ENCODE results near the gene FGFRL1.

The FGFRL1 gene

DNA sequence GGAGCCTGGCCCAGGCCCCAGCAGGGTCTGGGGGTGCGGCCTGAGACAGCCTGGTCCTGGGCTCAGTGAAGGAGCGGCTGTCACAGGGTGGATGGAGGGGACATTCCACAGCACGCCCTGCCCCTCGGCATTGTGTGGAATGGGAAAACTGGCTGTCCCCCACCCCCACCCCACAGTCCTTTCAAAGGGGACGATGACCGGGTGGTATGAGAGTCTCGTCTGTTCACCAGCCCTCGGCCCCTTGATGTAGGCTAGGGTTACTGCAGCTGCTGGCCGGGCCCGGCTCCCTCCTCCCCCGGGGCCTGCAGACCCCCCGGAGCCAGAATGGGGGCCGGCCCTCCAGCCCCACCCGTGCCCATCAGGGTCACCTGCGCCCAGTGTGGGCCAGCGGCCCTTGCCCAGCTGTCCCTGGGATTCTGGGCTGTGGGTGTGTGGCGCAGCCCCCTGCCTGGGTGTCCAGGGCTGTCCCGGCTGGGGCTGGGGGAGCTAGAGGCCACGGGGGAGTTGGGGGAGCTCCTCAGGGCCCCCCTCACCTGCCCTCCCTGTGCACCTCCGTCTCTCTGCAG, 11.7 kb downstream of the FGFRL1 start:
- DNase-seq (ENCODE audit: low spot score): no peak

DNA sequence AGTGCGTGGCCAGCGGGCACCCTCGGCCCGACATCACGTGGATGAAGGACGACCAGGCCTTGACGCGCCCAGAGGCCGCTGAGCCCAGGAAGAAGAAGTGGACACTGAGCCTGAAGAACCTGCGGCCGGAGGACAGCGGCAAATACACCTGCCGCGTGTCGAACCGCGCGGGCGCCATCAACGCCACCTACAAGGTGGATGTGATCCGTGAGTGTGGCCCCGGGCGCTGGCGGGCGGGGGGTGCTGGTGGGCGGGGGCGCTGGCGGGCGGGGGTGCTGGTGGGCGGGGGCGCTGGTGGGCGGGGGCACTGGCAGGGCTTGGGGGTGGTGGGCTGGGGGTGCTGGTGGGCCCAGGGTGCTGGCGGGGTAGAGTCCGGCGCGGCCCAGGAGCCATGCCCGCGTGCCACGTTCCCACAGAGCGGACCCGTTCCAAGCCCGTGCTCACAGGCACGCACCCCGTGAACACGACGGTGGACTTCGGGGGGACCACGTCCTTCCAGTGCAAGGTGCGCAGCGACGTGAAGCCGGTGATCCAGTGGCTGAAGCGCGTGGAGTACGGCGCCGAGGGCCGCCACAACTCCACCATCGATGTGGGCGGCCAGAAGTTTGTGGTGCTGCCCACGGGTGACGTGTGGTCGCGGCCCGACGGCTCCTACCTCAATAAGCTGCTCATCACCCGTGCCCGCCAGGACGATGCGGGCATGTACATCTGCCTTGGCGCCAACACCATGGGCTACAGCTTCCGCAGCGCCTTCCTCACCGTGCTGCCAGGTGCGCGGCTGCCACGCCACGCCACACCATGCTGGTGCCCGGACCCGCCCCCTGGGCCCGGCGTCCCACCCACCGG, 12.7 kb downstream of the FGFRL1 start:
- no peak for DNase-seq (ENCODE audit: low spot score)

DNA sequence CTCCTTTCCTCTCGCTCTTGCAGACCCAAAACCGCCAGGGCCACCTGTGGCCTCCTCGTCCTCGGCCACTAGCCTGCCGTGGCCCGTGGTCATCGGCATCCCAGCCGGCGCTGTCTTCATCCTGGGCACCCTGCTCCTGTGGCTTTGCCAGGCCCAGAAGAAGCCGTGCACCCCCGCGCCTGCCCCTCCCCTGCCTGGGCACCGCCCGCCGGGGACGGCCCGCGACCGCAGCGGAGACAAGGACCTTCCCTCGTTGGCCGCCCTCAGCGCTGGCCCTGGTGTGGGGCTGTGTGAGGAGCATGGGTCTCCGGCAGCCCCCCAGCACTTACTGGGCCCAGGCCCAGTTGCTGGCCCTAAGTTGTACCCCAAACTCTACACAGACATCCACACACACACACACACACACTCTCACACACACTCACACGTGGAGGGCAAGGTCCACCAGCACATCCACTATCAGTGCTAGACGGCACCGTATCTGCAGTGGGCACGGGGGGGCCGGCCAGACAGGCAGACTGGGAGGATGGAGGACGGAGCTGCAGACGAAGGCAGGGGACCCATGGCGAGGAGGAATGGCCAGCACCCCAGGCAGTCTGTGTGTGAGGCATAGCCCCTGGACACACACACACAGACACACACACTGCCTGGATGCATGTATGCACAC, 13.6 kb downstream of the FGFRL1 start:
- DNase-seq (ENCODE audit: low spot score): no peak

DNA sequence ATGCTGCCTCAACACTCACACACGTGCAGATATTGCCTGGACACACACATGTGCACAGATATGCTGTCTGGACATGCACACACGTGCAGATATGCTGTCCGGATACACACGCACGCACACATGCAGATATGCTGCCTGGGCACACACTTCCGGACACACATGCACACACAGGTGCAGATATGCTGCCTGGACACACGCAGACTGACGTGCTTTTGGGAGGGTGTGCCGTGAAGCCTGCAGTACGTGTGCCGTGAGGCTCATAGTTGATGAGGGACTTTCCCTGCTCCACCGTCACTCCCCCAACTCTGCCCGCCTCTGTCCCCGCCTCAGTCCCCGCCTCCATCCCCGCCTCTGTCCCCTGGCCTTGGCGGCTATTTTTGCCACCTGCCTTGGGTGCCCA, 14.7 kb downstream of the FGFRL1 start:
- DNase-seq (ENCODE audit: low spot score): no peak

DNA sequence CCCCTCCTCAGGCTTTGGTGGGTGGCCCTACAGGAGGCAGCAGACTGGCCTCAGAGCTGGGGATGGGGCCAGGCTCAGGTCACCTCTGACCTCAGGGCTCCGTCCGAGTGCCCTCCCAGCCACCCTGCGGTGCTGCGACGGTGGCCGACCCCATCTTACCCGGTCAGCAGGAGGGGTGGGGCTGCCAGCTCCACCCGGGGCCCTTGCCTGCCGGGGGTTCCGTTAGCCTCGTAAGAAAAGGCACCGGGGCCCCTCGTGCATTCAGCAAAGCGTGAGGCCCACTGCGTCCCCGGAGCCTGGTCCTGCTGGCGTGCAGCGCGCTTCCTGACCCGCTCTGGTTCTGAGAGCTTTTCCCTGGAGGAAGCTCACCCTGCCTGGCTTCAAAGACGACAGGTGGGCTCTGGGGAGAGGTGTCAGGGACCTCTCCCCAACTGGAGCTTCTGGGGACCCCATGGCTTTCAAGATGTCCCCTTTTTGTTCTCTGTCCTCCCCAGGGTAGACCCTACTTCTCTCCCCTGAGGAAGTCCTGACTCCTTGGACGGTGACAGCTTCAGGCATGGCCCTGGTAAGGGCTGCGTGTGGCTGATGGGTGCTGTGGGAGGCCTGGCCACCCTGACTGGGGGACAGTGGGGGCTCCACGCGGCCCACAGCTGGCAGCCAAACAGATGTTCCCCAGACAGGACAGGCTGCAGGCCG, 15.9 kb downstream of the FGFRL1 start:
- no peak for DNase-seq (ENCODE audit: low spot score)

DNA sequence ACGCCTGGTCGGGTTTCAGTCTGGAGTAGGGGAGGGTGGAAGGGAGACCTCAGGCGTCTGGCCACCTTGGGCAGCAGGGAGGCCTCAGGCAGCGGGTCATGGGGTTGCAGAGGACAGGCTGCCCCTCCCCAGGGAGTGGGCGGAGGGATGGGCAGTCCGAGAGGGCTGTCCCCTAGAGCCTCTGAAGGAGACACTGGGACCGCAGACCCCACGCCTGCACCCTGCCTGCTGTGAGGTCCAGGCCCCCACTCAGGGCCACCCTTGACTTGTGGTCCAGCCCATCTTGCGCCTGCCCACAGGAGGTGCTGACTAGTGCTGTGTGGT, 16.5 kb downstream of the FGFRL1 start:
- DNase-seq (ENCODE audit: low spot score): no peak

DNA sequence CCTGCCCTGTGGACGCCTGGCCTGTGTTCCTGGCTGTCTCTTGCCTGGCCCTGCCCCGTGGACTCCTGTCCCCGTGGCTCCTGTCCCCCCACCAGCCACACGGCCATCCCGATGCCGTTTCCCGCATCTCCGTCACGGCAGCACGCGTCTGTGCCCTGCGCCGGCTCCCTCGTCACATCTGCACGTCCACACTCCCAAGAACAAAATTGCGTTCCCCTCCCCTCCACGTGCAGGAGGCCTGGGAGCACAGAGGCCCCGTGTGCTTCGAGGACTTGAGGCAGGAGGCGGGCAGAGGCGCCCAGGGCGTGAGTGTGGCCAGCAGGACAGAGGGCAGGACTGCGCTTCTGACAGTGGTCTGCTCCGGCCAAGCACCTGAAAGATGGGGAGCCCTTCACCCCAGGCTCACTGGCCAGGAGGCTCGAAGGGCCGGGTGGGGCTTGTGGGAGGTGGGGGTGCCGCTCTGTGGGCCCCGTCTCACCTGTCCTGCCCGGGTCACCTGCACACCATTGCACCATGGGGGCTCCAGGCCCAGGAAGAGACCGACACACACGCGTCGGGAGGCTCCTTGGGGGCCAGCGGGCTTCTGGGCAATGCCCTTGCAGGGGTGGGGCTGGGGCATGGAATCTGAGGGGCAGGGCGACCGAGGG, 17.3 kb downstream of the FGFRL1 start:
- no peak for DNase-seq (ENCODE audit: low spot score)

DNA sequence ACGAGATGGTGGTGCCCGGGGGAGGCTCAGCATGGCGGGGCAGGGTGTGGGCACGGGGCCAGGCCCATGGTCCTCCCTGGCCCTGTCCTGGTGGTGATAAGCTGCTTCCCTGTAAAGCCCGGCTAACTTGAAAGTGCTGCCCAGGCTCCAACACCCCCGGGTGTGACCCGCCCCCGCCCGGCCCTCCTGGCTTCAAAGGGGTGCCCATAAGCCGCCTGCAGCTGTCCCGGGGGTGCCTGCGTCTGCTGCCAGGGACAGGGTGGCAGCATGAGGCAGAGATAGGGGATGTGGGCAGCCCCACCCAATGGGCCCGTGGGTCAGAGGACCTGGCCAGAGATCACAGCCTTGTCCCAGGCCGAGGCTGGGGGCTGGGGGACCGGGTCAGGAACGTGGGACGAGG, 18.1 kb downstream of the FGFRL1 start:
- no peak for DNase-seq (ENCODE audit: low spot score)

DNA sequence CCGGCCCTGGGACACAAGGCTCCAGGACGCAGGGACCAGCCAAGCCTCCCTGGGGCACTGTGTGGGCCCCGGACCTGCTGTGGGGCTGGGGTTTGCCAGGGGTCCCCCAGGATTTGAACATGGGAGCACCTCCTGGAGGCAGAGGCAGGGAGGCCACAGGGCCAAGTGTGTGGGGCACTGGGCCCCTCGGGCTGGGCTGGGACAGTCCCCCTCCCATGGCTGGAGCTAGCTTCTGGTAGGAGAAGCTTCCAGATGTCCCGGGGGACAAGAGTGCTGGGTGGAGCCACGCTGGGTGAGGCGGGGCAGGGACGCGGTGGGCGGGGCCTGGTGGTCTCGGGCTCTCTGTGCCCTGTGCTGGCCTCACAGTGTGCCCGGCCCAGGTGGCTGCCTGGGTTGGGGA, 18.6 kb downstream of the FGFRL1 start:
- DNase-seq (ENCODE audit: low spot score): no peak

DNA sequence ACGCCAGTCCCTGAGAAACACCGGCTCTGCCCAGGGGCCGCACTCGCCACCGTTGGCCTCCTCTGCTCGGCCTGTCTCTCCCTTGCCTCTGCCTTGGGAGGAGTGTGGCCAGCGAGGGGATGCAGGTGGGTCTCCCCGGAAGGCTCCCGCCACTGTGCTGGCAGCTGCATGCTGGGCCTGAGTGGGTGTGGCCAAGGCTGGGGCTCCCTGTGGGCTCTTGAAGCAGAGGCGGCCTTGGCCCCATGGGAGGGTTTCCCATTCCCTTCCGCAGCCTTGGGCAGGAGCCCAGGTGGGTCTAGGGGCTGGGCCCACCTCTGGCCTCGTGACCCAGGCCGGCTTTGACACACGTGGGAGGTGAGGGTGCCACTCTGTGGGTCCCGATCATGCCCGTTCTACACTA, 19.1 kb downstream of the FGFRL1 start:
- DNase-seq (ENCODE audit: low spot score): no peak

DNA sequence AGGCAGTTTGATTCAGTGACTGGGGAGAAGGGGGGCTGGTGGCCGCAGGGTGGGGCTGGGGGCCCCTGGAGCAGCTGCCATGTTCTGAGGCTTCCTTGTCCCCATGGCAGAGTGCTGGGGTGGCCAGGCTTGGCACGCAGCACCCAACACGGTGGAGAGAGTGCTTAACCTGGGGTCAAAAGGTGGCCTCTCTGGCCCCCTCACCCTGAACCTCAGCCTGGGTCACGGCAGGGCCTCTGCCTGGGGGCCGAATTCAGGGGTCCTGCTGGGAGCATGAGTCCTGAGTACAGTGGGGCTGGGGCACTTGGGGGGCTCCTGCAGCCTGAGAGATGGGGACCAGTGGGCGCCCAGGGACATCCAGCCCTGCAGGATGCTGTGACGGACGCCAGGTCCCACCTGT, 19.9 kb downstream of the FGFRL1 start:
- DNase-seq (ENCODE audit: low spot score): no peak

DNA sequence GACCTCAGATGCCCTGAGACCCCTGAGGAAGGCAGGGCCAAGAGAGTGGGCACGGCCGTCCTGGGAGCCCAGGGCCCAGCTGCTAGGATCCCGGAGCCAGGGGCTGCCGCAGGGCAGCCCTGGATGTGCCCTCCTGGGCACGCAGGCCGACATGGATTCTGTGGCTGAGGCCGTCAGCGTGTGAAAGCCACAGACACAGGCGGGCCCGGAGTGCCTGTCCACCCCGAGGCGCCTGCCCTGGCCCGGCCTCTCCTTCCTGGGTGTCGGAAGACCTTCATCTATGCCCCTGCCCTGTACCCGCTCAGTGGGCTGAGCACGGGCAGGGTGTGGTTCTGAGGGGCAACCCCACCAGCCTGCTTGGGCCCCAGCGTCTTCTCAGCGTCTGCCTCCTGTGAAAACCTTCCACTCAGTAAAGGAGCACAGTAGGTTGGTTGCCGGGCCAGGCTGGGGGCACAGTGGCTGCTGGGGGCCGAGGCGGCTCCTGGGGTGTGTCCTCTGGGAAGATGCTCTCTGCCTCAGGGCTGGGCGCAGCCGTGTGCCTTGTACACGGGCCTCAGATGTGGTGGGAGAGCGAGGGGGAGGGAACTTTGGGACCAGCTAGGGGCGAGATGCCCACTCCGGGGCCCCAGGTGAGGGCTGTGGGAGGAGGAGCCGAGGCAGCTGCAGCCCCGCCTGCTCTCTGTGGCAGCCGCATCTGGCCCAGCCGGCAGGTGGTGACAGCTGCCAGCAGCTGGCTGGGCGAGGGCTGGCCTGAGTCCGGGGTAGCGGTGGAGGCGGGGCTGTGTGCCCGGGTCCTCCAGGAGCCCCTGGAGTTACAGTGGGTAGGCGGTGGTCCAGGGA, 20.8 kb downstream of the FGFRL1 start:
- no peak for DNase-seq (ENCODE audit: low spot score)

DNA sequence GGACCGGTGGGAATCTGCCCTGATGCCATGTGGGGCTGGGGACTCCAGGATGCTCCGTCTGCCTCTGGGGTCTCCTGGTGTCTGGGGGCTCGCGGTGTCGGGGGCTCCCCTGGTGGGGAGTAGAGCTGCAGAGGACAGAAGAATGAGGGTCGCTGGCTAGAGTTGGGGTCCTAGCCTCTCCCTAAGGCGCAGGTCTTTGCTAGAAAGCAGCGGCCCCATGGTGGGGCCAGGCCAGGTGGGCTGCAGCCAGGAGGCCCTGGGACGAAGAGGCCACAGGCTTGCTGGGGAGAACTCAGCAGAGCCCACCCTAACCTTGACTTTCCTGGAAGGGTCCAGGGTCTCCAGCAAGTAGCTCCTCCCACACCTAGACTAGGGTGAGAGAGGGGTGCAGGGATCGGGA, 21.4 kb downstream of the FGFRL1 start:
- DNase-seq (ENCODE audit: low spot score): no peak

DNA sequence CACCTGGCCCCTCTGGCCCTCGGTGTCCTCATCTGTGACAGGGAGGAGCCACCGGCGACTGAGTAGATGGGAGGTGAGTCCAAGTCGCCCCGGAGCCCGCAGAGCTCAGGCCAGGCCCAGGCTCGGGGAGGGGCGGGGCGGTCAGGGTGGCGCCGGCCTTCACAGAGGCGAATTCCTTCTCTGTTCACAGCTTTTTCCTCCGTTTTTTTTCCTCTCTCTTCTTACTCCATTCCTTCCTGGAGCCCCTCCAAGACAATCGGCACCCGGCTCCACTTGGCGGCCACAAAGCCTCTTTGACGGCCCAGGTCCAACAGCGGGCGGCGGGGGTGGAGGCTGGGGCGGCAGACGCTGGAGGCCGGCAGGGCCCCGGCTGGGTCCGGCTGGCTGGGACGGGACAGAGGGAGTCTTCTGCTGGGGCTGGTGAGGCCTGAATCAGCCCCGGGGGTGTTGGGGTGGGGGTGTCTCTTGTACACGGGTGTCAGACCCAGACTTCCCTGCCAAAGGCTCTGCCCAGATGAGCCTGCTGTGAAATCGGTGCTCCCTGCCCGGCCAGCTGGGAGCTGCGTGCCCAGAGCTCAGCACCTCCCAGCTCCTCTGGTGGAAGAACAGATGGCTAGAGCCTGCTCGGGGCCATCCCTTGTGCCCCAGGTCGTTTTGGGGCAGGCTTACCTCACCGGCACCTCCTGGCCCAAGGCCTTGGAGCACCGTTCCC, 22.6 kb downstream of the FGFRL1 start:
- DNase-seq (ENCODE audit: low spot score): peak; percentile 72

DNA sequence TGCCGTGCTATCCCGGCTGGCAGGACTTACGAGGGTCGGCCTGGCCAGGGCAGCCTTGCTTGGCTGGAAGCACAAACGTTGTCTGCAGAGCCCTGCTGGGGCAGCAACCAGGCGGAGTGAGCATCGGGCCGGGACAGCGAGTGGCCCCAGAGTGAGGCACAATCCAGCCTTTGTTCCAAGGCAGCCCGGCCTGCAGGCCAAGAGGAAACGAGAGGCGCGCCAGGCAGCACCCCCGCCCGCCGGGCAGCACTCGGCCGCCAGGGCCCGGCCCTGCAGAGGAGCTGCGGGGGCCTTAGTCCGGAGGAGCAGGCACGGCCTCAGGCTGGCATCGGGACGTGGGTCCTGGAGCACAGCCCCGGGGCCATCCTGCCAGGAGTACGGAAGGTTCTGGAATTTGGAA, 24.1 kb downstream of the FGFRL1 start:
- DNase-seq (ENCODE audit: low spot score): peak; percentile 96

DNA sequence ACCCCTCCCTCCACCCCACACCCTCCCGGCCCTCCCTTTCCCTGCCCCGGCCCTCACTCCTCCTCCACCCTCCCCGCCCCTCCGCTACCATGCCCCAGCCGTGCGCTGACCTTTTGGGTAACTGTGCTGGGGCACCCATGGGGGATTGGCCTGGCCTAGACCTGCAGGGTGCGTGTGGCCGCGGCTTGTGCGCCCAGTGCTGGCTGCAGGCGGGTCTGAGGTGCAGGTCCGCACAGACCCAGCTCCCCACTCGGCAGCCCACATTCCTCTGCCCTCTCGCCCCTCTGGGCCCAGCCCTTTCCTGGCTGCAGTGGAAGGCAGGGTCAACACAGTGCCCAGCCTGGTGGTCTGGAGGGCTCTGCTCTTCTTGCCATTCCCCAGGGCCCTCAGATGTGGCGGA, 24.7 kb downstream of the FGFRL1 start:
- no peak for DNase-seq (ENCODE audit: low spot score)

DNA sequence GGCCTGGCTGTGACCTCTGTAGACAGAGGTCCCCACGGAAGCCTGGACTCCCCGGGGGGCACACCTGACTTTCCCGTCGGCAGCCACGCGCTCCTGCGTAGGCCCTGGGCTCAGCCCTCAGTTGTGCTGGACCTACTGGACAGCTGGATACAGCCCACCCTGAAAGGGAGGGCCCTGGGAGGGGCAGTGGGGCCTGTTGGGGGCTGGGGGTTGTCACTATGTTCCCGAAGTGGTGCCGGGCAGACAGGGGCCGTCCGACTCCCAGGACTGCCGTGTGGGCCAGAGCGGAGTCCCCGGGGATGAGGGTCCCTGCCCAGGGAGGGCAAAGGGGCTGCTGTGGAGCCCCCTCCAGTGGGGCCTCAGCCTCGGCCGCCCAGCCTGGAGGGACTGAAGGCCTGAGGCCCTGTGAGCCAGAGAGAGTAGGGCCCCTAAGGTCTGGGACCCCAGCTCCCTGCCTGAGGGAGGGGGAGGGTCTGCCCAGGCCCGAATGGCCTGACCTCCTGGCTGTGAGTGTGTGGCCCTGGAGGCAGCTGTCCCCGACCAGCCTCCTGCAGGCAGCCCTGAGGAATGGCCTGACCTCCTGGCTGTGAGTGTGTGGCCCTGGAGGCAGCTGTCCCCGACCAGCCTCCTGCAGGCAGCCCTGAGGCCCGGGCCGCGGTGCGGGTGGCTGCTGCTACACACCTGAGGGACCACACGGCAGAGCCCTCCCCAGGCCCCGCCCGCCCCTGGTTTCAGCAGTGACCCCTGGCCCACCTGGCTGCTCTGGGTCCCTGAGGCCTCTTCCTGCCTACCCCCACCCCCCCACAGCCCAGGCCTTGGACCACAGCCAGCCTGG, 25.8 kb downstream of the FGFRL1 start:
- DNase-seq (ENCODE audit: low spot score): no peak

DNA sequence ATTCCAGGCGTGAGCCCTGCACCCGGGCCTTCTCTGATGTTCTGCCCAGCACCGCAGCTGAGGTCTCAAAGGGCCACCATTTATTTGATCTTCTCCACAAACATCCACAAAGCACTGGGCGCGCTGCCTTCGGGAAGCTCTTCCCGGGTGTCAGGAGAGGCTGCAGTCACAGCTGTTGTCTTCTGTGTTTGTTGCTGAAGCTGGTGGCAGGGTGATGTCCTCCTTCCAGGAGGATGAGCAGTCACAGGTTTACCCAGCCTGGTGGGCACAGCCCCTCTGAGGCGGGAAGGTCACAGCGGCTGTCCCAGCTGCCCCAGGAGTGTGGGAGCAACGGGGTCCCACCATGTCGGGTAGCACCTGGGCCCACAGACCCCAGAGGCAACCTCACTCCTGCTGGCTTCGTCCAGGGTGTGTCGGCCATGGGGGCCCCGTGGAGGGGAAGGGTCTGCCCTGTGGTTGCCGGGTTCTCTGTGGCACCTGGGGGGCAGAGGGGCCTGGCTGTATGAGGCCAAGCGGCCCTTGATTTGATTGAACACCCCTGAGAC, 27.6 kb downstream of the FGFRL1 start:
- no peak for DNase-seq (ENCODE audit: low spot score)

DNA sequence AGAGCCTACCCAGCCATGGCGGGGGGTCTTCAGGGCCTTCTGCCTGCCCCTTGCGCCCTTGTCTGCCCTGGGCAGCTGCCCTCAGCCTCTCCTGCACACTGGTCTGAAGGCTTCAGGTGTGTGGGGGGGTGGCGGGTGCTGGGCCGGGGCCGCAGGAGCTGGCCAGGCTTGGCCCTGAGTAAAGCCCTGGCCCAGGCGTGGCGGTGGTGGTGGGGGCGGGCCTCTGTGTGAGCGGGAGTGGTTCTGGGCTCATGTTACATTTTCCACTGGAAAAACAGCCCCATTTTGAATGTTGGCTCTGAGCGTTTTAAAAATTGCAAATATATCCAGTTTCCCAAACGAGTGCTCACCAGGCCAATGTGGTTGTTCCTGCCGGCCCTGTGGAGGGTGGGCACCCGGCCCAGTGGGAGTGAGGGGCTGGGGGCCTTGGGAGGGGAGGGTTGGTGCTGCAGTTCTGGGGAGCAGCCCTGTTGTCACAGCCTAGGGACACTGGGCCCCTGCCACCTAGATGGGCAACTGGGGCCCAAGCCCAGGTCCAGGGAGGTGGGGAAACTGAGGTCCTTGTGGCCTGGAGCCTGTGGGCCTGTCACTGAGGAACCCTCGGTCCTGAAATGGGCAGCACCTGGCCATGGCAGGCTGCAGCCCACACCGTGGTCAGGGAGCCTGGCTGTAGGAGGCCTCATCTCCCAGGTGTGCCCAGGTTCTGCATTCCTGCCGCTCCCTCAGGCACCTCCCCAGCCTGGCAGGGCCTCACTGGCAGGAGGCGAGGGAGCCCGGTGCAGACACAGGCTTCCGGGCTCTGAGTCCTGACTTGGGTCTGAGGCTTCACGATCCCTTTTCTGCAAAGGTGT, 28.3 kb downstream of the FGFRL1 start:
- no peak for DNase-seq (ENCODE audit: low spot score)
